ENCODE measurements around the gene MAP7D1. TPM values are rescaled to one million over a fixed set of nuclear protein-coding genes. Genes with fewer than 3 reads are reported as not detected.
"Not testable (repeated sequence)": the region's sequence is repeated elsewhere in the genome, so short reads cannot be mapped to it uniquely, and the experiment has no call there.

MAP7D1 gene
- total RNA-seq, 1 donor from 2014 or later = 71.0 TPM

- peaks cover 4 to 16% (median 7%) of the 10 kb centered on the region in 3 donors for H3K4me1 ChIP-seq (ENCODE audit: control insufficient read depth in 3 of 3, insufficient read depth in 3 of 3, low read length in 3 of 3)
- no peak overlapping the region for H3K9ac ChIP-seq (ENCODE audit: low read depth in 1 of 3, low read length in 3 of 3)
- H3K27me3 ChIP-seq (ENCODE audit: control insufficient read depth in 3 of 3, insufficient read depth in 3 of 3, low read length in 3 of 3) = no peaks in the 10 kb centered on the region
- no peak overlapping the region for H3K4me3 ChIP-seq (ENCODE audit: low read length in 3 of 3)
- H3K9me3 ChIP-seq (ENCODE audit: control insufficient read depth in 3 of 3, low read length in 3 of 3) = no peaks in the 10 kb centered on the region
- no peak overlapping the region for H3K27ac ChIP-seq (ENCODE audit: low read depth, low read length)
- no peaks in the 10 kb centered on the region for H3K36me3 ChIP-seq (ENCODE audit: control insufficient read depth in 3 of 3, insufficient read depth in 3 of 3, low read length in 3 of 3)
Measured at GRCh38 chr1:36211307-36211706, 55.3 kb downstream of the MAP7D1 start.

- H3K4me1 ChIP-seq (ENCODE audit: control insufficient read depth in 3 of 3, insufficient read depth in 3 of 3, low read length in 3 of 3) = peaks cover 4 to 16% (median 7%) of the 10 kb centered on the region in 3 donors
- no peaks in the 10 kb centered on the region for H3K36me3 ChIP-seq (ENCODE audit: control insufficient read depth in 3 of 3, insufficient read depth in 3 of 3, low read length in 3 of 3)
Measured at GRCh38 chr1:36211841-36212240, 55.9 kb downstream of the MAP7D1 start.

GRCh38 chr1:36212782-36213181, 56.8 kb downstream of the MAP7D1 start:
- no peaks in the 10 kb centered on the region for H3K9me3 ChIP-seq (ENCODE audit: control insufficient read depth in 3 of 3, low read length in 3 of 3)
- no peak overlapping the region for H3K4me3 ChIP-seq (ENCODE audit: low read length in 3 of 3)
- no peak overlapping the region for H3K9ac ChIP-seq (ENCODE audit: low read depth in 1 of 3, low read length in 3 of 3)
- H3K27ac ChIP-seq (ENCODE audit: low read depth, low read length) = no peak overlapping the region
- H3K4me1 ChIP-seq (ENCODE audit: control insufficient read depth in 3 of 3, insufficient read depth in 3 of 3, low read length in 3 of 3) = peaks cover 0 to 14% (median 2%) of the 10 kb centered on the region in 3 donors
- no peaks in the 10 kb centered on the region for H3K36me3 ChIP-seq (ENCODE audit: control insufficient read depth in 3 of 3, insufficient read depth in 3 of 3, low read length in 3 of 3)
- no peaks in the 10 kb centered on the region for H3K27me3 ChIP-seq (ENCODE audit: control insufficient read depth in 3 of 3, insufficient read depth in 3 of 3, low read length in 3 of 3)

More at GRCh38 chr1:36211841-36212240, 55.9 kb downstream of the MAP7D1 start:
- no peaks in the 10 kb centered on the region for H3K9me3 ChIP-seq (ENCODE audit: control insufficient read depth in 3 of 3, low read length in 3 of 3)
- H3K4me3 ChIP-seq (ENCODE audit: low read length in 3 of 3) = no peak overlapping the region
- no peak overlapping the region for H3K27ac ChIP-seq (ENCODE audit: low read depth, low read length)
- no peaks in the 10 kb centered on the region for H3K27me3 ChIP-seq (ENCODE audit: control insufficient read depth in 3 of 3, insufficient read depth in 3 of 3, low read length in 3 of 3)
- no peak overlapping the region for H3K9ac ChIP-seq (ENCODE audit: low read depth in 1 of 3, low read length in 3 of 3)

- Histone ChIP-seq H3K27me3 (ENCODE audit: control insufficient read depth in 3 of 3, insufficient read depth in 3 of 3, low read length in 3 of 3) (no peaks in the 10 kb centered on the region), H3K9me3 (ENCODE audit: control insufficient read depth in 3 of 3, low read length in 3 of 3) (no peaks in the 10 kb centered on the region), H3K27ac (ENCODE audit: low read depth, low read length) (no peak overlapping the region), H3K4me1 (ENCODE audit: control insufficient read depth in 3 of 3, insufficient read depth in 3 of 3, low read length in 3 of 3) (peaks cover 0 to 3% (median 0%) of the 10 kb centered on the region in 3 donors), H3K36me3 (ENCODE audit: control insufficient read depth in 3 of 3, insufficient read depth in 3 of 3, low read length in 3 of 3) (no peaks in the 10 kb centered on the region), H3K9ac (ENCODE audit: low read depth in 1 of 3, low read length in 3 of 3) (peak overlapping the region in 1 of 3 donors; percentile 16), H3K4me3 (ENCODE audit: low read length in 3 of 3) (no peak overlapping the region)
Measured at GRCh38 chr1:36217670-36218069, 61.7 kb downstream of the MAP7D1 start.

GRCh38 chr1:36221901-36222300, 65.9 kb downstream of the MAP7D1 start:
- H3K9me3 ChIP-seq (ENCODE audit: control insufficient read depth in 3 of 3, low read length in 3 of 3); H3K27ac ChIP-seq (ENCODE audit: low read depth, low read length); H3K36me3 ChIP-seq (ENCODE audit: control insufficient read depth in 3 of 3, insufficient read depth in 3 of 3, low read length in 3 of 3); H3K4me3 ChIP-seq (ENCODE audit: low read length in 3 of 3); H3K27me3 ChIP-seq (ENCODE audit: control insufficient read depth in 3 of 3, insufficient read depth in 3 of 3, low read length in 3 of 3); H3K9ac ChIP-seq (ENCODE audit: low read depth in 1 of 3, low read length in 3 of 3): not testable (repeated sequence)
- H3K4me1 ChIP-seq (ENCODE audit: control insufficient read depth in 3 of 3, insufficient read depth in 3 of 3, low read length in 3 of 3) = peaks cover 13 to 25% (median 22%) of the 10 kb centered on the region in 3 donors

GRCh38 chr1:36222481-36223380, 66.8 kb downstream of the MAP7D1 start:
- Histone ChIP-seq H3K4me3 (ENCODE audit: low read length in 3 of 3) (peak overlapping the region; percentile 85 to 96 (median 95)), H3K36me3 (ENCODE audit: control insufficient read depth in 3 of 3, insufficient read depth in 3 of 3, low read length in 3 of 3) (peaks cover 0 to 2% (median 2%) of the 10 kb centered on the region in 3 donors), H3K27ac (ENCODE audit: low read depth, low read length) (peak overlapping the region; percentile 98), H3K9me3 (ENCODE audit: control insufficient read depth in 3 of 3, low read length in 3 of 3) (no peaks in the 10 kb centered on the region), H3K4me1 (ENCODE audit: control insufficient read depth in 3 of 3, insufficient read depth in 3 of 3, low read length in 3 of 3) (peaks cover 17 to 30% (median 23%) of the 10 kb centered on the region in 3 donors), H3K27me3 (ENCODE audit: control insufficient read depth in 3 of 3, insufficient read depth in 3 of 3, low read length in 3 of 3) (no peaks in the 10 kb centered on the region), H3K9ac (ENCODE audit: low read depth in 1 of 3, low read length in 3 of 3) (peak overlapping the region; percentile 89 to 99 (median 96))

GRCh38 chr1:36223381-36223995, 67.5 kb downstream of the MAP7D1 start:
- H3K4me3 ChIP-seq (ENCODE audit: low read length in 3 of 3) = peak overlapping the region; percentile 85 to 96 (median 95)
- peaks cover 23 to 35% (median 28%) of the 10 kb centered on the region in 3 donors for H3K4me1 ChIP-seq (ENCODE audit: control insufficient read depth in 3 of 3, insufficient read depth in 3 of 3, low read length in 3 of 3)
- peaks cover 0 to 6% (median 2%) of the 10 kb centered on the region in 3 donors for H3K36me3 ChIP-seq (ENCODE audit: control insufficient read depth in 3 of 3, insufficient read depth in 3 of 3, low read length in 3 of 3)
- no peaks in the 10 kb centered on the region for H3K9me3 ChIP-seq (ENCODE audit: control insufficient read depth in 3 of 3, low read length in 3 of 3)
- H3K27me3 ChIP-seq (ENCODE audit: control insufficient read depth in 3 of 3, insufficient read depth in 3 of 3, low read length in 3 of 3) = no peaks in the 10 kb centered on the region
- H3K27ac ChIP-seq (ENCODE audit: low read depth, low read length) = peak overlapping the region; percentile 98
- peak overlapping the region; percentile 89 to 99 (median 96) for H3K9ac ChIP-seq (ENCODE audit: low read depth in 1 of 3, low read length in 3 of 3)

- H3K36me3 ChIP-seq (ENCODE audit: control insufficient read depth in 3 of 3, insufficient read depth in 3 of 3, low read length in 3 of 3) = peaks cover 0 to 7% (median 5%) of the 10 kb centered on the region in 3 donors
- no peaks in the 10 kb centered on the region for H3K27me3 ChIP-seq (ENCODE audit: control insufficient read depth in 3 of 3, insufficient read depth in 3 of 3, low read length in 3 of 3)
- peak within 1 kb of the TSS; percentile 98 for H3K27ac ChIP-seq (ENCODE audit: low read depth, low read length)
- H3K9ac ChIP-seq (ENCODE audit: low read depth in 1 of 3, low read length in 3 of 3) = peak within 1 kb of the TSS; percentile 97 to 99 (median 99)
- peaks cover 24 to 39% (median 29%) of the 10 kb centered on the region in 3 donors for H3K4me1 ChIP-seq (ENCODE audit: control insufficient read depth in 3 of 3, insufficient read depth in 3 of 3, low read length in 3 of 3)
- peak within 1 kb of the TSS; percentile 96 to 98 (median 96) for H3K4me3 ChIP-seq (ENCODE audit: low read length in 3 of 3)
- H3K9me3 ChIP-seq (ENCODE audit: control insufficient read depth in 3 of 3, low read length in 3 of 3) = no peaks in the 10 kb centered on the region
Measured at GRCh38 chr1:36223996-36224536, 68.1 kb downstream of the MAP7D1 start, which contains the start of gene THRAP3. TSS of gene THRAP3 (plus strand) at chr1:36224443. CDS start at chr1:36282564, 58,121 bp downstream.

GRCh38 chr1:36224537-36225282, 68.8 kb downstream of the MAP7D1 start:
- H3K4me1 ChIP-seq (ENCODE audit: control insufficient read depth in 3 of 3, insufficient read depth in 3 of 3, low read length in 3 of 3) = peaks cover 24 to 39% (median 29%) of the 10 kb centered on the region in 3 donors
- peaks cover 0 to 7% (median 5%) of the 10 kb centered on the region in 3 donors for H3K36me3 ChIP-seq (ENCODE audit: control insufficient read depth in 3 of 3, insufficient read depth in 3 of 3, low read length in 3 of 3)

More at GRCh38 chr1:36224537-36225282, 68.8 kb downstream of the MAP7D1 start:
- Histone ChIP-seq H3K27ac (ENCODE audit: low read depth, low read length) (peak overlapping the region; percentile 98), H3K9ac (ENCODE audit: low read depth in 1 of 3, low read length in 3 of 3) (peak overlapping the region; percentile 97 to 99 (median 99)), H3K9me3 (ENCODE audit: control insufficient read depth in 3 of 3, low read length in 3 of 3) (no peaks in the 10 kb centered on the region), H3K4me3 (ENCODE audit: low read length in 3 of 3) (peak overlapping the region; percentile 93 to 98 (median 96)), H3K27me3 (ENCODE audit: control insufficient read depth in 3 of 3, insufficient read depth in 3 of 3, low read length in 3 of 3) (no peaks in the 10 kb centered on the region)
